ENCODE data around the gene MYL1.

MYL1 gene

DNA sequence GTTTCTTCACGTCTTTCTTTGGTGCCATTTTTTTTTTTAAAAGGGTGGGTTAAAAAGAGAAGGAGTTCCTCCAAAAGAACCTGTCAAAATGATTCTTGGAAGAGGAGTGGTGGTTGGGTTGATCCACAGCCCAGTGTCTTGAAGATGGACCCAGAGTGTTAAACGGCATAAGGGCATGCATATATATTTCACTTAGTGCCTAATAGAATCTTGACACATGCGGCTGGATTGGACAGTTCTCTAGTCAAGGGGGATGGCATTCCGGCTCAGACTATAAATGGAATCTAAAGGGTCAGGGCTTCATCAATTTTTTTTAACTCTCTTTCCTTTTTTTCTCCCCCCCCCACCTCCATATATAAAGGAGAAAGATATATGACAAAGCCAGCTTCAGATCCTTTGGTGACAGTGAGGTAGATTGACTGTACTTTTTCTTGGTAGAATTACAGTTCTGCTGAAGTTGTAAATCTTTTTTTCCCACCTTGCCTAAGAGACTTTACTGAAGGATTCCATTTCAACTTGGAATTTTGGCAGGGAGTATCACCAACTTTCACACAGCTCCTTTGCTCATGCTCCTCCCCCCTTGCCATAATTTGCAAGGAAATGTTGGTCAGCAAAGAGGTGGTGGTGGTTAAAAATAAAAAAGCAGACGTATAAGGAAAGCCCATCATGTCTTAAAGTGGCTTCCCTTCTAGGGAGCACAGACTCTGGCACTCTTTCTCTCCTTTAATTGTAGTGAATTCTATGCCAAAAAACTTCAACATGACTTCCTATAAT, at the start of gene MYL1:
TSS of gene MYL1 (minus strand) at position 160 of the 774 bp plus-strand sequence. CDS start at position 28, 132 bp downstream.
- DNase-seq, result no peak

DNA sequence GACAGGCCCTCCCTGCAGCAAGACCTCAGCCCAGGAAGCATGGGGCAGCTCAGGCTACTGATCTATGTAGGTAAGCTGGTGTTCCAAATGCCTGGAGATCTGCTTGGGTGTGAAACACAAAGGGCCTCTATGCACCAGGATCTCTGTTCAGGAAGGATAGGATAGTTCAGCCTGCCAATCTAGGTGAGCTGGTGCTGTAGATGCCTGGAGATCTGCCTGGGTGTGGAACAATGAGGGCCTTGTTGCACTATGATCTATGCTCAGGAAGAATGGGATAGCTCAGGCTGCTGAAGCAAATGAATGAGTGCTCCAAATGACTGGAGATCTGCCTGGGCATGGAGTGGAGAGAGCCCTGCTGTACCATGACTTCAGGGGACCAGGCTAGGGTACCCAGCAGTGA, 48.9 kb upstream of the MYL1 start:
- DNase-seq, result no peak

DNA sequence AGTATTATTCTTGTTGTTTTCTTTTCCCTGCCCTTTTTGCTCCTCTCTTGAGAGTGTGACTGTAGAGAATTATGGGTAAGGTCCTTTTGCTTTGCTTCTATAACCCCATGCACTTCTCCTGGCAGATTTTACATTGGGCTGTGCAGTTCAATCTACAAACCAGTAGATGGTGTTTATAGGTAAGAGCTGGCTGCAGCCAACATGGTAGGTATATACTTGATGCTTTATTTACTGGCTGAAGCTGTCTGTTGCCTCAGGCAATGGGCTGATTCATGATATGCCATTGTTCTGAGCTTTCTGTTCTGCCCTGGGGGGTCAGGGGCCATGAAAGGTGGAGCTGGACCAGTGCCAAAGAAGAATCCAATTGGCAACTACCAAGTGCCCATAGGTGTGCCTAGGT, 48.3 kb upstream of the MYL1 start:
- no peak for DNase-seq

DNA sequence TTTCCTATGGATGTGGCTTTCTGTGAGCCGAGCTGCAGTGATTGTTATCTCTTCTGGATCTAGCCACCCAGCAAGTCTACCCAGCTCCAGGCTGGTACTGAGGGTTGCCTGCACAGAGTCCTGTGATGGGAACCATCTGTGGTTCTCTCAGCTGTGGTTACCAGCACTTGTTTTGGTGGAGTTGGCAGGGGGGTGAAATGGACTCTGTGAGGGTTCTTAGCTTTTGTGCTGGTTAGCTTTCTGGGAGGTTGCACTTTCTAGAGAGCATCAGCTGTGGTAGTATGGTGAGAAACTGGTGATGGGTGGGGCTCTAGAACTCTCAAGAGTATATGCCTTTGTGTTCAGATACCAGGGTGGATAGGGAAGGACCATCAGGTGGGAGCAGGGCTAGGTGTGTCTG, 45.4 kb upstream of the MYL1 start:
- no peak for DNase-seq

DNA sequence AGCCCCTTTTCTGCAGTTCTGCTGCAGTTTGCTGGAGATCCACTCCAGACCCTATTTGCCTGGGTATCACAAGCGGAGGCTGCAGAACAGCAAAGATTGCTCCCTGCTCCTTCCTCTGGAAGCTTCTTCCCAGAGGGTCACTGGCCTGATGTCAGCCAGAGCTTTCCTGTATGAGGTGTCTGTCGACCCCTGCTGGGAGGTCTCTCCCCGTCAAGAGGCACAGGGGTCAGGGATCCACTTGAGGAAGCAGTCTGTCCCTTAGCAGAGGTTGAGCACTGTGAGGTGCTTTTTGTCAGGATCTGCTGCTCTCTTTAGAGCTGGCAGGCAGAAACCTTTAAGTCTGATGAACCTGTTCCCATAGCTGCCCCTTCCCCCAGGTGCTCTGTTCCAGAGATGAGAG, 42.0 kb upstream of the MYL1 start:
- no peak for DNase-seq

DNA sequence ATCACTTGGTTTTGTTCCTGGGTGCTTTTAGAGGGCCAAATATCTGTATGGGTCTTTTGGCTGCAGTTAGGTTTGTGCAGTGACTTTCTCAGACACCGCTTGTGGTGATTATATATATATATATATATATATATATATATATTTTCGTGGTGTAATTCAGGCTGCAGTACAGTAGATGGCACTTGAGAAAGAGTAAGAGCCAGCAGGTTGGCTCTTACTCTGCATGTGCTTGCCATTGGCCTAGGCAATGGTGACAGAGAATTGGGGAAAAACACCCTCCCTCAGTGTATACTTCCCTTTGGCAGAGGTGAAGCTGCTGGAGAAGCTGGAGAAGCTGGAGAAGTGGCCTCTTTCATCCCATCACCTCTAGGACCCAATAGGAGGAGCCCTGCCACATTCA, 22.2 kb upstream of the MYL1 start:
- DNase-seq, result no peak

DNA sequence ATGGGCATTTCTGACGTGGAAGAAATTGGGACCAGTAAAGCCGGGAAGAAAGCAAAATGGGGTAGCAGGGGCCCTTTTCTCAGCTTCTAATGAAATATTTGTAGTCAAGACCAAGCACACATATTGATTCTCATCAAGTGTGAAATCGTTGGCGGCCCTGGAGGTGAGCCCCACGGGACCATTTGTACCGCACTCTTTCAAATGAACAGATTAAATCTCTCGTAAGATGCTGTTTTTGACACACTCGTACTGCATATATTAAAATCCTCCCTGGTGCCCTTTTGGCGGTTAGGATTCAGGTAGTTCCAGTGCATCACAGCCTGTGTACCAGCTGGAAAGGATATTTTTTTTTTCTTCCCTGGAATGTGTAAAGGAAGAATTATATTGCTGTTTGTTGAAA, 9.9 kb upstream of the MYL1 start:
- no peak for DNase-seq

DNA sequence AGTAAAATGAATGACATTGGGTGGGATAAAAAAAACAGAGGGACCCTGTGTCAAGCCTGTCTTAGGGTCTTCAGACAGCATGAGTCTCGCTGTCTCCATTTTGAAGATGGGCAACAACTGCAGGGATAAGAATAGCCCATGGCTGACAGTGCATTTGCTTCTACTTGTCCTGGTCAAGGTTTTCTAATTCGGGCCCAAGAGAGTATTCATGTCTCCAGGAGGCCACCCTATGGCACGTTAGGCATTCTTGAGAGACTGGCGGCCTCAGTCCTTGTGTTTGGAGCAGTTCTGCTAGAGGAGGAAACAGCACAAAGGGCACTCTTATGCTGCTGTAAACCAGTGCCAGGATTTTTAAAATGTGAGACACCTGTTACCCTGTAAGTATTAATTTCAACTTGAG, 9.5 kb upstream of the MYL1 start:
- DNase-seq, result no peak

DNA sequence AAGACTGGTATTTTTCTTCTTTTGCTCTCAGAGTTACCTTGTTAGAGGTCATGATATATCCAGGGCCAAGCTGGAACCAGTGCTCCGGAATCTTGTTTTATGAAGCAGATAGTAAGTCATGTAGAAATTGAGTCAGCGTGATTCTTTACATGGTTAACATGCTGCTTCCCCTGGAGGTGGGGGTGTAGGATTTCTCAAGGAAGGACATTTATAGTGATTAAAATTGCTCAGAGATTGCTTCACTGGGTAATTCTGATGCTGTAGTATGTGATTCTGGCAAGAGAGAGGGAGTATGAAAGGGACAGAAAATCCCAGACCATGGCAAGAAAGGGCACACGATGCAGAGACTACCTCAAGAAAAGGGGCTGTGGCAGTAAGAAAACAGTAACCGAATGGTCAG, 8.0 kb upstream of the MYL1 start:
- DNase-seq, result no peak

DNA sequence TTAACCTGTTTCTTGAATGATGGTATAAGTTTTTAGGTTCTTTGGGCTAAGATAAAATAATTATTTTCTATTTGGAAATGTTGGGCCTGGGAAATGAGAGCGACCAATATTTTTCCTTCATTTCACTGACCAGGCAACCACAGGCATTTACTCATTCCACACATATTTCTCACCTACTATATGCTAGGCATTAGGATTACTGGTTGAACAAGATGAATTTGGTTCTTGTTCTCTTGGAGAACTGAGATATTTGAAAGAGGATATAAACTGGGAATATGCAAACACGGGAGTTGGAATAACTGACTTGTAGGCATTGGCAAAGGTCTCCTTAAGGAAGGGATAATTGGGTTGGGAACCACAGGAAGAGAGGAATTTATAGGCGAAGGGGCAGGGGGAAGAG, 3.9 kb upstream of the MYL1 start:
- DNase-seq, result no peak

DNA sequence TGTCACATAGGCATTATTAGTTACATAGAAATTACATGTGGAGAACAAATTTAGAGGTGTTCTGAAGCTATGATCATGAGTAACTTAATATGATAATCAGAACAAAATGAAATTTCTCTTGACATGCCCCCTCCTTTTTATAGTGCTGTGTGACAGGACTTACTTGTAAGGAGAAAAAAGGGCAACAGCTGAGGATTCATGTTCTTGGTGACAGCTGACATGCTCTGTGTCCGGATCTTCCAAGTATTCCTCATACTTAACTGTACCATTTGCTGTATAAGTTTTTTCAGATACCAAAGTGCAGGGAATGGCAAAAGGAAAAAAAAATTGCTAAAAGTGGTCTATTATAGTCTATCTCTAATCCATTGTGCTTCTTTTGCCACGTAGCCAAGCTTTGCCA, 3.5 kb upstream of the MYL1 start:
- no peak for DNase-seq

DNA sequence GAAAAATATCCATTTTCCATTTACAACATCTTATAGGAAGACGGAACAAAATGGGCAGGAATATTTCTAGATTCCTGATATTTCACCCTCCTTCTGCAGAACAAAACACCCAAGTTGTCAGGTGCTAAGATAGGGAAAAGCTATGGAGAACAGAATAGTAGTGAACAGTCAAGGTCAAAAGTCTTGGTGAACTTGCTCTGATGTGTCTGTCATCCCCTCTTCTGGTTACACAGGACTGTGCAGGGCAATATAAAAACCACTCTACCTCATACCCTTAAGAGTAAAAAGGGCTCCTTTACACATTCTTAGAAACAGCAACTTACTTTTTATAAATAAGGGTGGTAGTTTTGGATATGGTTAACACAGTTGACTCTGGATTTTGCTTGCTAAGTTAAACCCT, 4.4 kb downstream of the MYL1 start:
- DNase-seq, result no peak

DNA sequence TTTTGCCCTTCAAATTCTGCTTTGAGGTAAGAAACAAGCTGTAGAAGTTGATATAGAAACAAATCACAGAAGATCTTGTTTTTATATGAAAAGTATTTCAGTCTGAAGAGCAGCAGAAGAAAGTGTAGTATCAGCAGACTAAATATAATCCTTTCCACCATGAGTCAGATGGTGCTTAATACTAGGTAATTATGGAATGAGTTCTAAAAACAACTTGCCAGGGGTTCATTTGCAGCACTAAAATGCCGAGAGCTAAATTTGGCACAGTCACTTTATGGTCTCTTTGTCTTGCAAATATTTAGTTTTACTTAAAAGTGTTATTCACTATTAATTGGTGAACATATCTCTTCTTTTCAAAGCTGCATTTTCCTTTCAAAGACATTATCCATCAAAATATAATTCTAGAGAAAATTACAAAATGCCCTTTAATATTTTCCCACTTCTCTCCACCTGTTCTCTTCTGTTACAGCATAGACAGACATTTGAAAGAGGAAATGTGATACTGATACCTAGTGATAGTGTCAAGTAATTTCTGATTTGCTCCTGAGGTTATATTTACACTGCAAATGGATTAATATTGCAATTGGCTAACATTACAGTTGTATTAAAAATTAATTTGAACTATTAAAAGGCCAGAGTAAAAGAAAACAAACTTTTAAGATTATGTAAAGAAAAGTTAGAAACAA, 5.3 kb downstream of the MYL1 start:
- DNase-seq, result no peak

DNA sequence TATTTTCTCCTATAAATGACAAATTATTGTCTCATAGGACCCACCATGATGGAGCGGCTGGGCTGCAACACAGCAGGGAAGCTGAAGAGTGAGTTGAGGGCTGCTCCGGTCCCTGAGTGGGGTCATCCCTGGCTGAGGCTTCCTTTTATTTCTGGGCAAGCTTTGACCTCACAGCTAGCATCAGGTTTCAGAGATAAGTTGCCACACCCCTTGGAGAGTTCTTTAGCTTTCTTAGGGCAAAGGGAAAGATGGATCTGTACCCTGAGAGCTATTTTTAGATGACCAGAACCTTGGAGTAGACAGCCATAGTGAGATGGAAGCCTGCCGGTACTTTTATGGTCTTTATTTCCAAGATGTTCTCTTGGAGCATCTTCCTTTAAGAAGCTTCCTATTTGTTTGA, 11.5 kb downstream of the MYL1 start:
- DNase-seq, result no peak

DNA sequence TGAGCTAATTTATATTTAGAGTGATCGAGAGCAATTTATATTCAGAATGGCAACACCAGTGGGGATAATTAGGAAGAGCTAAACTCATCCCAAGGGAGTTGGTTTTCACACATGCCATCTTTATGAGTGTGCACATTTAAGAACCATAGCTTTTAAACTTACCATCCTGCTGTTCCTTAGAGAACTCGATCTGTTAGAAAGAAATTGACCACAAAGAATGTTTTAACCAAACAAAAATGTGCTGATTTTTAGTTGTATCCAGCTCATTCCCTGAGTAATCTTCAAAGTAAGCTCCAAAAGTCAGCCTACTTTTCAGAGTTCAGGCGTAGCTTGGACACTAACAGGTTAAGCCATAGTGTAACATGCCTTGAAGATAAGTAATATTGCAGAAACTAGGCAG, 12.6 kb downstream of the MYL1 start:
- no peak for DNase-seq

DNA sequence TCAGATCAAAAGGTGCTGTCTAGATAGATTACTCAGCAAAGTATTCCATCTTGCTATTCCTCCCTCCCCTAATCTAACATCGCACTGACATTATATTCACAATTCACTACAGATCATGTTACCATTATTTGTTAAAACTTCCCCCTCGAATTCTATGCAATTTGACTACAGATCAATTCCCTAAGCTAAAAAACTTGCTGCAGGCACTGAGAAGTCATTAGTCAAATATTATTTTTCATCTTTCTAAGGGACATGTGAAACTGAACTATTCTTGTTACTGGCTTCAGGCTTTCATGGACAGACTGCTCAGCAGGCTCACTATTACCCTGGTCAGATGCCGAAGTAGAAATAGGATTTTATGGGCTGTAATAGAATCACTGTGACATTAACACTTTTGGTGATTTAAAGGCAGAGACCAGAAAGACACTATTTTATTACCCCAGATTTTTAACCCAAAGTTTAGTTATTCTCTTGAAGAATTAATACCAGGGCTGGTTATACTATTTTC, 15.1 kb downstream of the MYL1 start:
- DNase-seq, result no peak

DNA sequence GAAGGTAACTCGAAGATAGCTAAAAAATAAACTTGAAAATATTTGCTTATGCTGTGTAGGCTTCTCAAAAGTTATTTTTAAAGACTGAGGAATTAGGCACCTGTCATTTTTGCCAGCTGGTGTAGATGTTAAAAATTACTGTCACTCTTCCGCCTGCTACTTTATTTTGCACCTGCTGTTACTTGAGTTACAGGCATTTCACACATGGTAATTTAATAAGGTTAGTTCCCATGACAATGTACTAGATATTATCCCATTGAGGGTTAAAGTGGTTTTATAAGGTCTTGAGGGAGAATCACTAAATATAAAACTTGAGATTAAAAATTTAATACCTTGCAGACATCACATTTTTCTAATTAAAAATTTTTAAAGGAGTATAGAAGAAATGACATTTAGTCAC, 26.6 kb downstream of the MYL1 start:
- no peak for DNase-seq

DNA sequence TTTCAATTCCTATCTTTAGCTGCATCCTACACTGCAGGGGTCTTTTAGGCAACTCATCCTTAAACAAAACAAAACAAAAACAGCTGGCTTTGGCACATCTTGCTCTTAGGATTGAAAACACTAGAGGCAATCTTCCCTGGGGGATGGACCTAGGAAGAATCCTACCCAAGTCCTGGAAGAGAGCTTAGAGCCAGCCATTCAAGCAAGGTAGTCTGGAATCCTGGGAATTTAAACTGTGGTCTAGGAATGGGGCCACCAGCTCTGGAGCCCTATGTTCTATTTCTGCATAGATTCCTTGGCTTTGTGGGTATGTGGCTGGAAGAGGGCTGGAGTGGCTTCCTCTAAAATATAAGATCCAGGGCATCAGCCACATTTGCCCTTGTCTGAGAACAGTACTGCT, 27.7 kb downstream of the MYL1 start:
- no peak for DNase-seq

DNA sequence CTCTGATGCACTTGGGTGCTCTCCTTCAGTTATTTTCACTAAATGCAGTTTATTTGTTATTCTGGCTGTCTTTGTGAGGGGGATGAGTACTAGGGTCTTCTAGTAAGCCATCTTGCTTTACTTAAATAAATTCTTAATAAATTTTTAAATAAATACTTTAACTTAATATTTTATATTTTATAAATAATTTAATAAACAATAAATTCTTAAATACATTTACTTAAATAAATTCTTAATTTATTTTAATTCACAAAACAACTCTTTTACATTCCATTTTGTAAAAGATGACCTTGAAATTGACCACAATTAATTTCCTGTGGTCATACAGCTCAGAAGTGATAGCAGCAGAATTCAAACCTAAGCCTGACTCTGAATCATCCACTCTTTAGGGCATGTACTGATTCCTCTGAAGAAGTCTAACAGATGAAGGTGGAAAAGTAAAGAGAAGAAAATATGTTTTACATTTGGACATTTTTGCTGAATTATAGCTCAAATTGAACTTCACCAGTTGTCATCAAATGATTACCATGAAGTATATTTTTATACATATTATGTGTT, 28.8 kb downstream of the MYL1 start:
- DNase-seq, result no peak

DNA sequence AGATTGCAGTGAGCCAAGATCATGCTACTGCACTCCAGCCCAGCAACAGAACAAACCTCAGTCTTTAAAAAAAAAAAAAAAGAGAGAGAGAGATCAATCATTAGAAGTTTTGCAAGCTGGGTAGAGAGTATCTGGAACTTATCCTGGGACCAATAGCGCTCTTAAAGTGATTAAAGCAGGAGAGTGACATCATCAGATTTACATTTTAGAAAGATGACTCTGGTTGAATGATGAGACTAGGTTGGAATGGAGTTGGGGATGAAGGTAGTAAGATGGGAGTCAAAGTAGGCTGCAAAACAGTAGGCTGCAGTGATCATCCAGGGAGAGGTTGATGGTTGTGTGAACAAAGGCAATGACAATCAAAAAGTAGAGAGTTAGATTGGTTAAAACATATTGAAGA, 37.8 kb downstream of the MYL1 start:
- no peak for DNase-seq

DNA sequence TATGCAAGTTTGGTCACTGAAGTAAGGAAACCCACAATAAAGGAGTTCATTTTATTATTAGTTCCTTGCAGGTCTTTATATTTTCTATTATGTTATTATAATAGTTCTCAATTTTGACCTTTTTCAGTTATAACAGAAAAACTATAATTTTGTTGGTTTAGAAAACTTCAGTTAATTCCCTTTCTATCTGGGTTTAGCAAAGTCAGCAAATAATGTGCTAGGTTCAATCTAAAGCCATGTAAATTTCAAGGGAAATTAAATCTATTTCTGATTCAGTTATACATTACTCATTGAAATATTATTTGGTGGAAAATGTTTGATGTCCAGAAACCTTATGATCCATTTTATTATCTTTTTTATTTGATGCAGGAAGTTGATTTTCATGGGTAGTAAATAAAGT, 43.7 kb downstream of the MYL1 start:
- DNase-seq, result no peak

DNA sequence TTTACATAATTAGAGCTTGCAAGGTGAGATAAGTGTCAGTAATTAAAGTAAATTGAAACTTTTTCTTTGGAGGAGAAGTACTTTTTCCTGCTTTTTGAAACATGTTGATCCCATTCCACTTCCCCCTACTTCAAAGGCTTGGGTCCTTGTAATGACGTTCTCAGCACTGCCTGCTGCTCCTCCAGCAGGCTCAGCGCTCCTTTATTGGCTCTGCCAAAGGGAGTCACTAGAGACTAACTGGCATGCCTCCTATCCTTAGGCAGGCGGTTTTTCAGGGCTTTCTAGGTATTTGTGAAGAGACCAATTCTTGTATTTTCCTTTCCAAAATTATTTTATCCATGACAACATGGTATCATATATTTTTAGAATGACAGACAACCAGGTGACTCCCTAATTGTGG, 45.8 kb downstream of the MYL1 start:
- DNase-seq, result no peak

DNA sequence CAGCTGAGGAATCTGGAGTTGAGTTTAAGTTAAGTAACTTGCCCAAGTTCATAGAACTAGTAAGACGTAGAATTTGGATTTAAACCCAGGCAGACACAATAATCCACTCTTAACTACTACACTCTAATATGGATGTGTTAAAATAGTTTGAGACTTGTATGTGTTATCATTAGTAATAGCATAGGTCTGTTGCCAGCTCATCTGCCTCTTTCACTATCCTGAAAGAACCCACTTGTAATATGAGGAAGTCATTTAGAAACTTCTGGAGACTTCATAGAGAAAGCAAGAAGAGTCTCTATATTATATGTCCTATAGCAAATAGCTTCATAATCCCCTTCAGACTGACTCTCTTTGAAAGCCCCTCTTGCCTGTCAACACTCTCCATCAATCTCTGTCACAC, 46.7 kb downstream of the MYL1 start:
- DNase-seq, result no peak

DNA sequence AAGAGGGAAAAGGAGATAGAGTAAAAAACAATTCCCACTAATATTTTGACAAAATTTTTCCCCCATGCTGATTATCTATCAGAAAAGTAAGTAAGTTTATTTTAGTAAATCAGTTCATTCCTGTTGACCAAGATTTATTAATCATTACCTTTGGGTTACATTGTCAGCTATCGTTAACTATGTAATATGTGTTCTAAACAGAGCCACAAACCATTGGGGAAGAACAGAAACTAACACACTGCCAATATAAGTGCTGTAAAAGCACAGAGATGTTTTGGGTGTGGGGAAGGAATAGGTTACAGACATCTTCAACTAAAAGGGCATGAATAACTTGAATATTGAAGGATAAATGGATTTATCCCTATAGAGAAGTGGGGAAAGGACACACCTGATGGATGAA, 47.3 kb downstream of the MYL1 start:
- DNase-seq, result no peak
